Measurements from ENCODE around the gene FNTB.

FNTB gene

DNA sequence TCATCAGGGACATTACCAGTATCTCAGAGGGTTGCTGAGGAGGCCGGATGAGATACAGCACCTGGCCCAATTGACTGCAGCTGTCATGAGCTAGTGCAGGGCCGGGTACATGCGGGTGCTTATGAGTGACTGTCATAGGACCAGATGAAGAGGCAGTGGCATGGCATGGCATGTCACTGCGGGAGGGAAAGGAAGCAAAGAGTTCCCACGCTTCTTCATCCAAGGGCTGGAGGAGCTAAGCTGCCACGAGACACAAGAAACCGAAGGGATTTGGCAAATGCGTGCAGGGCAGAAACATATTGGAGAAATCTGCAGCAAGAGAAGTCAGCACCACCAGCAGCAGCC is 33.4 kb upstream of the FNTB start:
- DNase-seq (ENCODE audit: low read depth), result no peak

DNA sequence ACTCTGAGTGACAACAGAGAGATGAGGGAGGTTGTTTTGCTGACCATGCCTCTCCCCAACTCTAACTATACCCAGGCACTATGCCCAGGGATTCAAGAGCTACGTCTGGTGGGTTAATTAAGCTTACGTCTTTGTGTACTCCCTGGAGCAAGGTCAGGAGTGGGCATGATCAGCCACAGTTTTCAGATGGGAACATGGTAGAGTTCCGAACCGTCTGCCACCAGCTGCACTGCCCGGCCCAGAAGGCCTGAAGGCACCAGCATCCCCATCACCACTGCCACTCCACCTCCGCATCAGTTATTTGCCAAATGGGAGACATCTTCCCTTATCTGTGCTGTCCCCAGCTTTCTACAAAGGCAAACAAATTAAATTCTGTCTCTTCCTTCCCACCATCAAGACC is 33.0 kb upstream of the FNTB start:
- no peak for DNase-seq (ENCODE audit: low read depth)

DNA sequence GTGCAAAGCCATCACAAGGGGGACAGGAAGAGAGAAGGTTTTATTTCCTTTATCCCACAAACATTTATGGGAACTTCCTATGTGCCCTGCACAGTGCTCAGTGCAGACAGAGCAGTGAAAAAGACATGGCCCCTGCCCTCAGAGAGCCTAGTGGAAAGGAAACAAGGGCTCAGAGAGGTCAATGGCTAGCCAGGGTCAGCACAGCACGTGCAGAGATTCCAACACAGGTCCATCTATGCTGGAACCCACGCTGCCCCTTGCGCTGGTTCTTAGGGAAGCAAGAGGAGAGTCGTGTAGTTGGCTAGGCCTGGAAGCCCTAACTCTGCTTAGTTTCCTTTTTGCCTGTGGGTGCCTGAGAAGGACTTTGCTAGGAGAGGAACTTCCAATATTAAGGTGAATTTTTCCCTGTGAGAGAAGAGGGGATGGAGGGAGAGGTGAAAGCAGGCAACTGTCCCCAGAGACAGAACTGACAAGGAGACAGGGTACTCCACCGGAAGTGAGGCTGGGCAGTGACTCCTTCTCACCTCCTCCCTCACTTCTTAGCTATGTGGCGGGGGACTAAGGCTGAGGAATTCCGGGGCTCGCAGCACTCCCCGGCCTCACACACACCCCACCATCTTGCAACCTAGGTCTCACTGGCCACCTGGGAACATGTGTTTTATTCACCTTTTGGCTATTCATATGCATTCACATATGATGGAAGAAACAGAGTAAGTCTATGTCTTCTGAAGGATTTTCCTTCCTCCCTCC is 32.0 kb upstream of the FNTB start:
- no peak for DNase-seq (ENCODE audit: low read depth)

DNA sequence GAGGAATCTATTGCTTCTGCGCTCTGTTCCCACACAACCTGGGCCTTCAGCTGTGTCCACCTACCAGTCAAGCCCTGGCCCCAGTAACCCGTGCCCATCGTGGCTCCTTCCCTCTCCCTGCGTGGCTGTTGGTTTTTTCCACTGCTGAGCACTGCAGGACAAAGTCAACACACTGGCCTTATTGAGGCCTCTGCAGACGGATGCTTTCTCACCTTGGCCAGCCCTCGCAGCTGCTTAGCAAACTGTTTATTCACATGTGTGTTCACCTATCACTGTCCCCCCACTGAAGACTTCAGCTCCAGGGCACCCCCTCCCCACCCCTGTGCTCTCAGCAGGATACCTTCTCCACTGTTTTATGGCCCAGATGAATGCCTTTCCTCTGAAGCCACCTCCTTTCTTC is 31.4 kb upstream of the FNTB start:
- DNase-seq (ENCODE audit: low read depth), result no peak

DNA sequence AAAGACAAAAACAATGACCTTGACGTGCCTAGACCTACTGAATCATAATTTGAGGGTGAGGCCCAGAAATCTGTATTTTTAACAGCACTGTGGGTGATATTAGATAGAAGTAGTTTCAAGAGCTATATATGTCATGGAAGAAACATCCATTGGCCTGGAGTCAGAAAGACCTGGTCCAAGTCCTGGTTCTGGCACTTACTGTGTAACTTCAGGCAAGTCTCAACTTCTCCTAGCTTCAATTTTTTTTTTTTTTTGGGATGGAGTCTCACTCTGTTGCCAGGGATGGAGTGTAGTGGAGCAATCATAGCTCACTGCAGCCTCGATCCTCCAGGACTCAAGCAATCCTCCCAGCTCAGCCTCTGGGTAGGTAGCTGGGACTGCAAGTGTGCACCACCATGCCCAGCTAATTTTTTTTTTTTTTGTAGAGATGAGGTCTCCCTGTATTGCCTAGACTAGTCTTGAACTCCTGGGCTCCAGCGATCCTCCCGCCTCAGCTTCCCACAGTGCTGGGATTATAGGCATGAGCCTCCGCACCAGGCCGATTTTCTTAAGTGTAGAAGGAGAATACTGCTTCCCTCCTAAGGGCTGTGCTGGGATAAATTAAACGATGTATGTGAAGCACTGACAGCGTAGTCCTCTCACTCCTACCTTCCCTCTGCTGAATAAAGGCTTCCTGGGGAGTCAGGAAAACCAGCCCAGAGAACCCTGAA is 29.8 kb upstream of the FNTB start:
- no peak for DNase-seq (ENCODE audit: low read depth)

DNA sequence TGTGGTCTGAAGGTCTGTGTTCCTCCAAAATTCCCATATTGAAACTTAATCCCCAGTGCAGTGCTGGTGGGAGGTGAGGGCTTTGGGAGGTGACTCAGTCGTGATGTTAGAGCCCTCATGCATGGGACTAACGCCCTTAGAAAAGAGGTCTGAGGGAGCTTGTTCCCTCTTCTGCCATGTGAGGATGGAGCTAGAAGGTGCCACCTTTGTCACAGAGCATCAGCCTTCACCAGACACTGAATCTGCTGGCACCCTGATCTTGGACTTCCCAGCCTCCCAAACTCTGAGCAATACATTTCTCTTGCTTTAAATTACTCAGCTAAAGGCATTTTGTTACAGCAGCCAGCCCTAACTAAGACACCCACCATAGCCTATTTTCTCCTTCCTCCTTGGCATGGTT is 28.5 kb upstream of the FNTB start:
- no peak for DNase-seq (ENCODE audit: low read depth)

DNA sequence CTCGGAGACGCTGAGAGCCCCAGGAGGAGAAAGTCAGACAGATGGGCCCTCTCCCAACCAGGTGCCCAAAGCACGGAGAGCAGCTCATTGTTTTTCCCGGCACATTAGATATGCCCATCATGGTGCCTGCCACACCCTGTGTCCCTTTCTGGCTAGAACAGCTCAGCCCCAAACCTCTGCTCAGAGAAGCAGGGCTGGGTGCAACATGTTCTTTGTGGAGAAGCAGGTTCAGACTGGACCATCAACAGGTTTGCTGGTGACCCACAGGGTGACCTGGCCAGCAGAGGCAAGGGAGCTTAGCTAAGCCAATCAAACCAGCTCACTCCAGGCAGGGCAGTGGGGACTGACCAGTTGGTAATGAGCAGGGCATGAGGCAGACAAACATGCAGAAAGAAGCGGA is 28.0 kb upstream of the FNTB start:
- DNase-seq (ENCODE audit: low read depth), result no peak

DNA sequence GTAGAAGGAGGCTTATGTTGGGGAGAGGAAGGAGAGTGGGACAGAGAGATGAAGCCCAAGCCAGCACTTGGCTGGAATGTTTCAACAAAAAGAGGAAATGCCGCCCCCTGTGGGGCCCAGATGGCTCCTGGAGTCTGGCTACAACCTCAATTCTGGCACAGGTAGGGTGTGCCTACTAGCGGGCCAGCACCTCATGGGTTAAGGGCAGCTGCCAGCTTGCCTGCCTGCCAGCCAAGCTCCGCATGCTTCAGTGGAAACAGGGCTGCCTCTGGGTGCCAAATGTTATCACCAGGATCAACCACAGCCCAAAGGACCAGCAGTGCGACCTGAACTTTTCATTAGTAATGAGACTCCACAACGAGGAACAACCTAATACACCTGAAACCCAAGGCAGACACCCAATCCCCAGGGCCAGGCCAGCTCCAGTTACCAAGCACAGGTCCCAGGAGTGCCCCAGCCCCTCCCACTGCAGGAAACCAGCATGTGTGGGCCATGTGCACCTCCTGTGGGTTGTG is 25.9 kb upstream of the FNTB start:
- DNase-seq (ENCODE audit: low read depth), result no peak

DNA sequence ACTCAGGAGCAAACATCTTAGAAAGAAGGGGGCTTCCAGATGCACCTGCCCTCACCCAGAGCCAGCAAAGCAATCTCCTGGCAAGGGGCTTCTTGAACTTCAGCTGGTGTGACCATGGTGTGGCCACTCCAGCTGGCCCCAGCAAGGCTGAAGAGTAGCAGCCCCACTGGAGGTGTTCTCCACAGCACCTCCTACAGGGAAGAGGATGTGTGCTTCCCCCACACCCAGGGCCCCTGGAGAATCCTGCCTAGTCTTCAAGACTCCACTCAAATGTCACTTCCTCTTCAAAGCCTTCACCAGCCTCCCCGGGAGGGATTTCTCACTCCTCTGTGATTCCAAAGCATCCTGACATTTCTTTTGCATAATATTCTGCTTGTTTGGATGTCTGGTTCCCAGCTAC is 23.1 kb upstream of the FNTB start:
- DNase-seq (ENCODE audit: low read depth), result no peak

DNA sequence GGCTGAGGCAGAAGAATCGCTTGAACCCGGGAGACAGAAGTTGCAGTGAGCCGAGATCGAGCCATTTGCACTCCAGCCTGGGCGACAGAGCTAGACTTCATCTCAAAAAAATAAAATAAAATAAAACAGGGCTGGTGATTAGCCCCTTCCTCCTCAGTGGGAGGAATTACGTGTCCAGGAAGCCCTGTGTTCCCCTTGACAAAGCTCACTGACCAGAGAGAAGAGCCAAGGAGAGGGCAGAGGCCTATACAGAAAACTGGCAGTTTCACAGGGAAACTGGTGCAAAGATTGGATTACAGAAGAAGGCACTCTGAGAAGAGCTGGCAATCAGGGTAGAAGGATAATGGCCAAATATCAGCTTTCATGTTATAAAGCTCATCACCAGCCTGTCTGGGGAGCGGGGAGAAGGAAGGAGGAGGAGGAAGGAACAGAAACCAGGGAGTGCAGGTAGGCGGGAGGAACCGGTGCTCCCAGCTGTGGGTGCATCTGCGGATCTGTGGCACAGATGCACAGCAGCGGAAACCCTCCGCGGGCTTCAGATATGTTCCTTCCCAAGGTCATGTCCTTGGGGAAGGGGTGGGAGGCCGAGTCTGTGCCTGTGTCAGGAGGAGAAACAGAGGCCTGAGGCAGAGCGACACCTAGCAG is 21.2 kb upstream of the FNTB start:
- DNase-seq (ENCODE audit: low read depth), result no peak

DNA sequence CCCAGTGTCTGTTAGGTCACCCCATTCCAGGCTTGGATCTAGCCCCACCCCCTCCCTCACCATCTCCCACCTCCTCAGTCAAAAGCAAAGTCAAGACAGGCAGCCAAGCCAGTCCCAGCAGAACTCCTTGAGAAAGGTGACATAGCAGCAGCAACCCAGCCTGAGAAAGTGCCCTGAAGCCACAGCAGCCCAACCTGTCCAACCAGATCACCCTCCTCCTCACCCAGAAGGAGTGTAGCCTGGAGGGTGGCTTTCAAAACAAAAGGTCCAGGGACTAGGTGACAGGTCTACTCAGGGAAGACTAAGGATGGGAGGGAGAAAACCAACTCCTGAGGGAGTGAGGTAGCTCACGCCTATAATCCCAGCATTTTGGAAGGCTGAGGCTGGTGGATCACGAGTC is 19.7 kb upstream of the FNTB start:
- DNase-seq (ENCODE audit: low read depth), result no peak

DNA sequence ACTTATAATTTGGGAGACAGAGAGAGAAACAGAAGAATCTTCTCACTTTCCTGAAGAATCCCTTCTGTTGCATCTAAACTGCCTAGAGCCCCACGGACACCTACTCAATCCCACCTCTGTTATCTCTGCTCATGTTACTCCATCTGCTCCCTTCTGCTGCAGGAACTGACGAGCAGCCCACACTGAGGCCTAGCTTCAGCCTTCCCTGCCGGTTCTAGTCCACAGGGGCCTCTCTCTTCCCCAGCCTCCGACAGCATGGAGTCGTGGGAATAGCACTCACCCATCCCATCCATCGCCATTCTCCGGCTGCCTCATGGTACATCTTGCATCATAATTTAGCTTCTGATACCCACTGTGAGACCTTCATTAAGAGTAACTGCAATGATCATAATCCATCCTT is 18.5 kb upstream of the FNTB start:
- DNase-seq (ENCODE audit: low read depth), result no peak

DNA sequence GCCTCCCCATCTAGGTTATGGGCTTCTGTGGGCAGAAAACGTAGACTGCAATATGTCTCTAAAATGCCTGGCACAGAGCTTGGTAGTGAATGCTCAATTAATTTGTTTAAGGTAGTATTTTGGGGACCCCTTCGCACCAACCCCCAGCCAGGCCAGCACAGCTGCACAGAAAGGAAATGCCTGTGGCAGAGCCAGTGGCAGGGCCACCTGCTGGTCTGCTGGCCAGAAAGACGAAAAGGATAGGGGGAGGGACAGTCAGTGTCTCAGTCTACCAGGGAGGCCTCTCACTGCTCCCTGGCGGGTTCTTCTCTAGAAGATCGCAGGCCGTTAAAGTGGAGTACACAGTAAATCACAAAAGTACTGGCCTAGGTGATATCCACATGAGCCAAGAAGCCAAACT is 18.0 kb upstream of the FNTB start:
- no peak for DNase-seq (ENCODE audit: low read depth)

DNA sequence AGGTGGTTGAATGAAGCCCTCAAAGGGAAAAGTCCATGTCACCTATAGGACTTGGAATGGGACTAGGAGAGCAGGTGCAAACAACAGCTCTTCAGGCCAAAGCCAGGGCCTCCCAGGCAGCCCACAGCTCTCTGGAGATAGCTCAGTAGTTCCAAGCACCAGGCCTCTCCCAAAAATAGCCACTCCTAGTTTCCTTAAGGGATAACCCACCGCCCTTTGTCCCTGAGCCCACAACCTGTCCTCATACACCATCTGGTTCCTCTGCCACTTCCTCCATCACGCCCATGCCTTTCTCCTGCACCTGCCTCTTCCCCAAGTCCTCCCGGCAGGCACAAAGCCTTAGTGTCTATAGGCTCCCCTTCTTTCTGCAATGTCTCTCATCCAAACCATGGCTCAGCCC is 16.7 kb upstream of the FNTB start:
- DNase-seq (ENCODE audit: low read depth), result no peak

DNA sequence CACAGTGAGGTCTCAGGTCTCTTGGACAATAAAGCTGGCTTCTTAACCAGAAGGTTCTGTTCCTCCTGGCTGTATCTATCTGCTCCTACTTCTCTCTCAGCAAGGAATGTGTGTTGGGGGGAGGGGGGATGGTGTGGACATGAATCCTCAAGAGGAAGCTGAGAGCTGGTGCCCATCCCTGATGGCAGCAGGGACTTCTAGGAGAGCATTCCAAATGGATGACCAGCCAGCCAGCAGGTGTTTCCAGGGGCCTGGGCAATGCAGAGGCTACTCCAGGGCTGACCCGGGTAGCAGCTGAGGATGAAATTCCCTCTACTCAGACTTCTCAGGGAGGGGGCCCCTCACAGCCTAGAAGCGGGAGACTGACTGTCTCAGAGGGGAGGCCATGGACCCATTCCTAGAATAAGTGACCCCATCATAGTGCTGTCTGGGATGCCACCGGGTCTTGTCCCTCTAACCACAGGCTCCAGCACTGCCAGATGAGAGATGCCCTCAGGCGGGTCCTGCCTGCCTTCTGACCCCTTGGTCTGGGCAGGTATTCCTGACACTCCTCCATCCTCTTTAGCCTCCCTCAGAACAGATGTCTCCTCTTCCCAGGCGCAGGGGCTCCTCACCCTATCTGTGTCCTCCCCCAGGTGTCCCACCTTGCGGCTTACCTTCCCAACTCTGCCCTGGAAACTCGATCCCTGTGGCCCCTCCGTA is 15.8 kb upstream of the FNTB start:
- DNase-seq (ENCODE audit: low read depth), result no peak

DNA sequence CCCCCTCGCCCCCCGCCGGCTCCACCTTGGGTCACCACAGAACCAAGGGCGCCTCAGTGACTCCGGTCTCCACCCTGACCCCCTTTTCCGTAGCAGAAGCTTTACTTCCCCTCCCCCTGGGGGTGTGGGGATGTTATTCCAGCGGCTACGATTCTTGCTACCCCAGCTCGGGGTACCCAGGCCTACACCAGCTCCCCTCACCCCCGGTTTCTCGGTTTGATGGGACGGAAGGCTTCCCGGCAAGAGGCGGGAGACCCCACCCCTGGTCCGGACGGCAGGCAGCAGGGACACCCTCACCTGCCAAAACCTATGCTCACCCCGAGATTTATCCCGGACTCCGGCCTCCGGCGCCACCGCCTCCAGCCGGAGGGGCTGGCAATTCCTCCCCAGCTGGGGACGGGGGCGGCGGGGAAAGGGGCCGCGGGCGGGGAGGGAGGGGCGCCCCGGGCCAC is 15.2 kb upstream of the FNTB start:
- no peak for DNase-seq (ENCODE audit: low read depth)

DNA sequence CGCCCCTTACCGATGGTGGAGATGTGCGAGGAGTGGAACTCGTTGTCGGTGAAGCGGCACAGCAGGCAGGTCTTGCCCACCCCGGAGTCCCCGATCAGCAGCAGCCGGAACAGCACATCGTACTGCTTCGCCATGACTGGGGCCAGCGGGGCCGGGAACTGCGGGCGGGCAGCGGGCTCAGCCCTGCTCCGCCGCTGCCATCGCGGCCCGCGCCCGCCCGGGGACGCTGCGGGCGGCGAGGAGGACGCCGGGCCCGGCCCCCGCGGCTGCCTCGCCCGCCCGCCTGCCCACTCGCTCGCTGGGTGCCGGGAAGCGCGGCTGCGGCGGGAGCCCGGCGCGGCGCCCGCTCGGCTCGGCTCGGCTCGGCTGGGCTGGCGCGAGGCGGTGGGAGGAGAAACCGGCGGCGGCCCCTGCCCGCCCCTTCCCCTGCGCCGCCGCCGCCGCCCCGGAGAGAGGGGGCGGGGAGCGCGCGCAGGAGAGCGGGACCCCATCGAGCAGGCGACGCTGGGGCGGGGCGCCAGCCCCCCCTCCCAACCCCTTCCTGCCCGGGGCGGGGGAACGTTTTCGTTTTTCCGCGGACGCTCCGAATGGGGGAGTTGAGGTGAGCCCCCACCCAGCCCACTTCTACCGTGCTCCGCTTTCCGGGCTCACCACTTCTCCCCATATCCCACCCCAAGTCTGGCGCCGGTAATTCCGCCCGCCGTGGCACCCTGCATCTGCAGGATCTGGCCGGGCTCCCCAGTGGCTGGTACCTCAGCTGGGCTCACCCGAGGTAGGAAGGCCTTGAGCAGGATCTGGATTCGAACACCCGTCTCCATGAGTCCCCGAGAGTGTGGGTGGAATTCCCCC is 14.5 kb upstream of the FNTB start, which contains the start of gene RAB15:
Gene RAB15 (minus strand): TSS at position 394 of the 849 bp plus-strand sequence. CDS start 260 bp downstream, at position 134.
- no peak for DNase-seq (ENCODE audit: low read depth)

DNA sequence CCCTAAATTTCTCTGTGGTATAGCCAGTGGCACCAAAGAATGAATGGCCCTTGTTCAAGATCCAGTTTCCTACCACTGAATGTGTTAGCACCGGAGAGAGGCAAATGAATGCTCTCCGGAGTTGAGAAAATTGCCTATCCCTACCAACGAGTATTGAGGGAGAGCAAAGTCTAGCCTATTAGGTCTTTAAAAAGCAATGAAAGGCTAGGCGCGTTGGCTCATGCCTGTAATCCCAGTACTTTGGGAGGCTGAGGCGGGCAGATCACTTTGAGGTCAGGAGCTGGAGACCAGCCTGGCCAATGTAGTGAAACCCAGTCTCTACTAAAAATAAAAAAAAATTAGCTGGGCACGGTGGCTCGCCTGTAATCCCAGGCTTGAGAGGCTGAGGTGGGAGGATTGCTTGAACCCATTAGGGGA is 13.7 kb upstream of the FNTB start:
- no peak for DNase-seq (ENCODE audit: low read depth)

DNA sequence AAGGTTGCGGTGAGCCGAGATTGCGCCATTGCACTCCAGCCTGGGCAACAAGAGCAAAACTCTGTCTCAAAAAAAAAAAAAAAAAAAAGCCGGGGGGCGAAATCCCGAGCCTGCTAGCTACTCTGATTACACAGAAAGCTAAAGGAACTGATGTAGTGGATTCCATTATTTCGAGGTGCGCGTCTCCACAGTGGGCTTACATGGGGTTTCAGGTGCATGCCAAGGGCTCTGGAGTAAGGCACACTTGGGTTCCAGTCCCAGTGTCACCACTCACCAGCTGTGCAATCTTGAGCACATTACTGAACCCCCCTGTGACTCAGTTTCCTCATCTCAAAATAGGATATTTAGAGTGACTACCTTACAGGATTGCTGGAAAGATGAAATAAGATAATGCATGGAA is 12.9 kb upstream of the FNTB start:
- no peak for DNase-seq (ENCODE audit: low read depth)

DNA sequence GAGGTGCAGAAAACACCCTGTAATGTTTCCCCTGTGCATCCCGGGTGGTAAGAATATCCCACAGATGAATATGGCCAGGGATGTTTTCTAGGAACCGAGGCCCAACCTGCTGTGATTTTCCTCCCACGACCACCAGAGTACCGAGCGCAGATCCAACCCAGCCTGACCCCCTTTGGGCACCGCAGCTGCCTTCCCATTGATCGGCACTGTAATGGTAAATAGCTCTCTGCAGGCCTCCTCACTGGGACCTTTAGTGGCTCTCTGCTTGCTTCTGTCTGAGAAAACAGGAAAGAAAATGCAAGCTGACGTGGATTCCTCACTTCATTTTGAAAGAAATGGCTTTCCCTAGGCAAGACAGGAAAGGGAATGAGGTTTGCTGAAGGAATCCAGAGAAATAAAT is 12.1 kb upstream of the FNTB start:
- DNase-seq (ENCODE audit: low read depth), result no peak

DNA sequence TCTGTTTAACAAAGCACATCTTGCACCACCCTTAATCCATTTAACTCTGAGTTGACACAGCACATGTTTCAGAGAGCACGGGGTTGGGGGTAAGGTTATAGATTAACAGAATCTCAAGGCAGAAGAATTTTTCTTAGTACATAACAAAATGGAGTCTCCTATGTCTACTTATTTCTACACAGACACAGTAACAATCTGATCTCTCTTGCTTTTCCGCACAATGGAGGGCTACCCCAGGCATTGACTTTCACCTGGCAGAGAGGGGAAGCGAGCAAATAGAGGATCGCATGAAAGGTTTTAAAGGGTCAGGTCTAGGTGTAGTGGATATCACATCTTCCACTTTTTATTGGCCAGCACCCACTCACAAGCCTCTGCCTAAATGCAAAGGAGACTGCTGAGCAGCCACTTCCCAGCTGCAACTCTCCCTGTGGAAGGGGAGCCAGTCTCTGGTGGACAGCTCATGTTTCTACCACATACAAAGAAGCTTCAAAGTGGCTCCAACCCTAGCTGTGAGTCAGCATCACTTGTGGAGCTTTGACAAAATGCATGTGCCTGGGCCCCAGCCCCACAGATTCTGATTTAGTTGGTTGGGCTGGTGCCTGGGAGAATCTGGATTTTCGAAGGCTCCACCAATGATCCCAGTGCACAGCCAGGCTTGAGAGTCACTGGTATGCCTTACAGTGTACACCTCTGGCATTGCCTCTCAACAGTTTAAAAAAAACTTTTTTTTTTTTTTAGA is 7.2 kb upstream of the FNTB start:
- DNase-seq (ENCODE audit: low read depth), result no peak
